GM19324 (cell line): ENCODE results near the gene KIDINS220.

ENCODE experiments used
- ATAC-seq: cut with Tn5 transposase; IDR thresholded peaks from one replicate; pipeline ENCODE4 v1.9.1; 2021; ENCODE audit warnings: mild to moderate bottlenecking, moderate library complexity; ENCODE audit not compliant: unreplicated experiment, low FRiP score

The KIDINS220 gene

GRCh38 chr2:8836971-8837794 is at the start of gene KIDINS220:
TSS of gene KIDINS220 (minus strand) at chr2:8837613. CDS start at chr2:8827093, 10,520 bp downstream.
- ATAC-seq = peak; percentile 89

- no peak for ATAC-seq
Observed at GRCh38 chr2:8886876-8887275, 49.5 kb upstream of the KIDINS220 start.

- ATAC-seq = no peak
Observed at GRCh38 chr2:8886202-8886518, 48.7 kb upstream of the KIDINS220 start.

GRCh38 chr2:8885449-8886201 is 48.2 kb upstream of the KIDINS220 start:
- ATAC-seq = no peak

- no peak for ATAC-seq
Observed at GRCh38 chr2:8884812-8885211, 47.4 kb upstream of the KIDINS220 start.

- no peak for ATAC-seq
Observed at GRCh38 chr2:8882094-8882493, 44.7 kb upstream of the KIDINS220 start.

- ATAC-seq = no peak
Observed at GRCh38 chr2:8877894-8878293, 40.5 kb upstream of the KIDINS220 start.

GRCh38 chr2:8877332-8877731 is 39.9 kb upstream of the KIDINS220 start:
- no peak for ATAC-seq

- no peak for ATAC-seq
Observed at GRCh38 chr2:8876628-8877027, 39.2 kb upstream of the KIDINS220 start.

- ATAC-seq = no peak
Observed at GRCh38 chr2:8872821-8873432, 35.5 kb upstream of the KIDINS220 start.

GRCh38 chr2:8870441-8870840 is 33.0 kb upstream of the KIDINS220 start:
- ATAC-seq = no peak

GRCh38 chr2:8867363-8867762 is 29.9 kb upstream of the KIDINS220 start:
- ATAC-seq = no peak

GRCh38 chr2:8863331-8863953 is 26.0 kb upstream of the KIDINS220 start:
- no peak for ATAC-seq

- no peak for ATAC-seq
Observed at GRCh38 chr2:8862230-8862629, 24.8 kb upstream of the KIDINS220 start.

GRCh38 chr2:8861797-8862196 is 24.4 kb upstream of the KIDINS220 start:
- ATAC-seq = no peak

- ATAC-seq = no peak
Observed at GRCh38 chr2:8860239-8860638, 22.8 kb upstream of the KIDINS220 start.

- ATAC-seq = no peak
Observed at GRCh38 chr2:8858910-8859309, 21.5 kb upstream of the KIDINS220 start.

GRCh38 chr2:8858264-8858663 is 20.9 kb upstream of the KIDINS220 start:
- ATAC-seq = no peak

- ATAC-seq = no peak
Observed at GRCh38 chr2:8857709-8858108, 20.3 kb upstream of the KIDINS220 start.

GRCh38 chr2:8856176-8856575 is 18.8 kb upstream of the KIDINS220 start:
- no peak for ATAC-seq

GRCh38 chr2:8855010-8855409 is 17.6 kb upstream of the KIDINS220 start:
- no peak for ATAC-seq
